ENCODE measurements around the gene RGS5. TPM values are rescaled to one million over a fixed set of nuclear protein-coding genes. Genes with fewer than 3 reads are reported as not detected.

Gene RGS5
- total and polyA plus RNA-seq, 2 donors (not counting 1 experiment from before 2014, with no cell fraction given), result 0.64 to 1.2 TPM

GRCh38 chr1:163166886-163167555 is 35.7 kb downstream of the RGS5 start:
- Mint-ChIP-seq H3K9me3 (ENCODE audit: insufficient read depth) (no peaks in the 10 kb centered on the region), H3K27me3 (peaks cover 3% of the 10 kb centered on the region), H3K27ac (no peak overlapping the region), H3K4me1 (no peaks in the 10 kb centered on the region), H3K4me3 (no peak overlapping the region)
- Histone ChIP-seq H3K79me2 (ENCODE audit: control insufficient read depth, insufficient read depth, low read length) (no peaks in the 10 kb centered on the region), H3K36me3 (replicated peaks in 1 of 2; ENCODE audit: control extremely low read depth in 1 of 2, control insufficient read depth in 1 of 2, extremely low read depth in 1 of 2, insufficient read depth in 2 of 2, low read length in 1 of 2) (no peaks in the 10 kb centered on the region), H3K4me1 (ENCODE audit: control insufficient read depth in 2 of 2, insufficient read depth in 2 of 2, low read length in 2 of 2) (no peaks in the 10 kb centered on the region), H3K9me3 (ENCODE audit: control extremely low read depth in 1 of 3, control insufficient read depth in 2 of 3, insufficient read depth in 1 of 3, low read length in 2 of 3) (no peaks in the 10 kb centered on the region), H2AFZ (ENCODE audit: insufficient read depth, low read depth, low read length, poor library complexity, severe bottlenecking) (no peak overlapping the region), H3K9ac (ENCODE audit: low read length) (no peak overlapping the region), H3K27ac (ENCODE audit: low read length in 2 of 2) (no peak overlapping the region), H4K20me1 (ENCODE audit: control insufficient read depth, insufficient read depth, low read length, poor library complexity, severe bottlenecking) (no peaks in the 10 kb centered on the region), H3K4me2 (replicated peaks; ENCODE audit: low read depth, low read length, poor library complexity, severe bottlenecking) (no peak overlapping the region), H3K4me3 (ENCODE audit: control extremely low read depth in 1 of 5, extremely low read depth in 1 of 5, insufficient read depth in 1 of 5, low read depth in 2 of 5, low read length in 4 of 5) (no peak overlapping the region), H3K27me3 (replicated peaks in 1 of 4; ENCODE audit: control extremely low read depth in 1 of 4, control insufficient read depth in 3 of 4, insufficient read depth in 4 of 4, low read length in 3 of 4) (no peaks in the 10 kb centered on the region)
- DNase-seq (no peak), ATAC-seq (ENCODE audit: low read depth) (no peak)
- TF ChIP-seq CTCF (IDR thresholded peaks at IDR 0.05), result no peak
- ChIA-PET POLR2A (no interaction called here), CTCF (interaction anchor here (1.0 kb wide), 1 partner anchor 39 kb away, joined by 3 read pairs; no protein-coding TSS in a partner anchor)
- intact Hi-C loops (cut with micrococcal nuclease), result no loop called here
- no CpG with 5 or more reads among the region's 6 CpGs for WGBS (ENCODE audit: insufficient coverage)

GRCh38 chr1:163165119-163165518 is 37.6 kb downstream of the RGS5 start:
- ATAC-seq (ENCODE audit: low read depth), result no peak
- Histone ChIP-seq H3K9me3 (ENCODE audit: control extremely low read depth in 1 of 3, control insufficient read depth in 2 of 3, insufficient read depth in 1 of 3, low read length in 2 of 3) (no peaks in the 10 kb centered on the region), H3K4me3 (ENCODE audit: control extremely low read depth in 1 of 5, extremely low read depth in 1 of 5, insufficient read depth in 1 of 5, low read depth in 2 of 5, low read length in 4 of 5) (no peak overlapping the region), H3K27ac (ENCODE audit: low read length in 2 of 2) (no peak overlapping the region), H4K20me1 (ENCODE audit: control insufficient read depth, insufficient read depth, low read length, poor library complexity, severe bottlenecking) (no peaks in the 10 kb centered on the region), H3K4me2 (replicated peaks; ENCODE audit: low read depth, low read length, poor library complexity, severe bottlenecking) (no peak overlapping the region), H3K79me2 (ENCODE audit: control insufficient read depth, insufficient read depth, low read length) (no peaks in the 10 kb centered on the region), H3K27me3 (replicated peaks in 1 of 4; ENCODE audit: control extremely low read depth in 1 of 4, control insufficient read depth in 3 of 4, insufficient read depth in 4 of 4, low read length in 3 of 4) (no peaks in the 10 kb centered on the region), H3K4me1 (ENCODE audit: control insufficient read depth in 2 of 2, insufficient read depth in 2 of 2, low read length in 2 of 2) (no peaks in the 10 kb centered on the region), H3K9ac (ENCODE audit: low read length) (no peak overlapping the region), H3K36me3 (replicated peaks in 1 of 2; ENCODE audit: control extremely low read depth in 1 of 2, control insufficient read depth in 1 of 2, extremely low read depth in 1 of 2, insufficient read depth in 2 of 2, low read length in 1 of 2) (no peaks in the 10 kb centered on the region), H2AFZ (ENCODE audit: insufficient read depth, low read depth, low read length, poor library complexity, severe bottlenecking) (no peak overlapping the region)
- H3K9me3 Mint-ChIP-seq (ENCODE audit: insufficient read depth), result no peaks in the 10 kb centered on the region
- 100% methylated on average over 1 of the region's 2 CpGs for WGBS (ENCODE audit: insufficient coverage)
- no peak overlapping the region for H3K4me3 Mint-ChIP-seq
- H3K4me1 Mint-ChIP-seq, result no peaks in the 10 kb centered on the region
- H3K27me3 Mint-ChIP-seq, result no peaks in the 10 kb centered on the region
- intact Hi-C loops (cut with micrococcal nuclease), result no loop called here
- POLR2A ChIA-PET, result no interaction called here
- CTCF ChIA-PET, result no interaction called here
- TF ChIP-seq EZH2 (IDR thresholded peaks at IDR 0.05; ENCODE audit: borderline replicate concordance, insufficient read depth, low read depth, low read length, poor library complexity, severe bottlenecking) (no peak), CTCF (IDR thresholded peaks at IDR 0.05) (no peak)
- H3K27ac Mint-ChIP-seq, result no peak overlapping the region
- DNase-seq, result no peak

Data from B cell (primary cell).